NCI-H187 treated with DMSO at 0.1 percent for 48 hours (cell line): Measurements from ENCODE around the gene RNU6-9.

Experiments
- DNase-seq: peaks from one replicate; lab custom pipeline; 2025; lab: John Stamatoyannopoulos, UW

RNU6-9 gene

DNA sequence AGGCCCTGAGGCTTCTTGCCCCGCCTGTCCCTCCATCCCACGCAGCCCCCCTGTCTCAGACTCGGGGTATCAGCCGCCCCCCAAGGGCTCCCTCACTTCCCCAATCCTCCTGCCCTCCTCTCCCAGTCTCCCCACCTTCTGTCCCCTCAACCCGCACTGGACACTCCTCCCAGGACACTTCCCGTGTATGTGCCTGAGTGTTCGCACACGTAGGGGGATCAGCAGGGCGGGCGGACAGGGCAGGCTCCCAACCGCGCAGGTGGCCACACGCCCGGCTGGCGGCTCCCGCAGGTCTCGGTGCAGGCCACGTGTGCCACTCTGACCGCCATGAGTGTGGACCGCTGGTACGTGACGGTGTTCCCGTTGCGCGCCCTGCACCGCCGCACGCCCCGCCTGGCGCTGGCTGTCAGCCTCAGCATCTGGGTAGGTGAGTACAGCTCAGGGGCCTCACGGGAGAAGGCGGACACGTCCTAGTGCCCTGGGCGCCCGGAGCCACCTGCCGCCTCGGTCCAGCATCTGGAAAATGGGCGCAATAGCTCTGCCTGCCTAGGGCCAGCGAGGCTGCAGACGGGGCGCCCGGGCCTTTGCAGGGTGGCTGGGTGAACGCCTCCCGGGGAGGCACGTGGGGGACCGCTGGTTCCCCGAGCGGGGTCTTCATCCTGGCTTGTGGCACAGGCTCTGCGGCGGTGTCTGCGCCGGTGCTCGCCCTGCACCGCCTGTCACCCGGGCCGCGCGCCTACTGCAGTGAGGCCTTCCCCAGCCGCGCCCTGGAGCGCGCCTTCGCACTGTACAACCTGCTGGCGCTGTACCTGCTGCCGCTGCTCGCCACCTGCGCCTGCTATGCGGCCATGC is 26.1 kb downstream of the RNU6-9 start:
- no peak for DNase-seq

DNA sequence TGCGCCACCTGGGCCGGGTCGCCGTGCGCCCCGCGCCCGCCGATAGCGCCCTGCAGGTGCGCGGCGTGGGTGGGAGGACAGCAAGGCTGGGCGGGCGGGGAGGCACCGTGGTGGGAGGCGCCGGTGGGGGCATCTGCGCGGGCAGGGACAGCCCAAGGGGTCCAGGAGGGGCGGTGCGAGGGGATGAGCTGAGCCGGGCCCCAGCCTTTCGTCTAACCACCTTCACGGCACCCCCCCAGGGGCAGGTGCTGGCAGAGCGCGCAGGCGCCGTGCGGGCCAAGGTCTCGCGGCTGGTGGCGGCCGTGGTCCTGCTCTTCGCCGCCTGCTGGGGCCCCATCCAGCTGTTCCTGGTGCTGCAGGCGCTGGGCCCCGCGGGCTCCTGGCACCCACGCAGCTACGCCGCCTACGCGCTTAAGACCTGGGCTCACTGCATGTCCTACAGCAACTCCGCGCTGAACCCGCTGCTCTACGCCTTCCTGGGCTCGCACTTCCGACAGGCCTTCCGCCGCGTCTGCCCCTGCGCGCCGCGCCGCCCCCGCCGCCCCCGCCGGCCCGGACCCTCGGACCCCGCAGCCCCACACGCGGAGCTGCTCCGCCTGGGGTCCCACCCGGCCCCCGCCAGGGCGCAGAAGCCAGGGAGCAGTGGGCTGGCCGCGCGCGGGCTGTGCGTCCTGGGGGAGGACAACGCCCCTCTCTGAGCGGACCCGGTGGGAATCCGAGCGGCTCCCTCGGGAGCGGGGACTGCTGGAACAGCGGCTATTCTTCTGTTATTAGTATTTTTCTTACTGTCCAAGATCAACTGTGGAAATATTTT is 27.0 kb downstream of the RNU6-9 start:
- DNase-seq = no peak

DNA sequence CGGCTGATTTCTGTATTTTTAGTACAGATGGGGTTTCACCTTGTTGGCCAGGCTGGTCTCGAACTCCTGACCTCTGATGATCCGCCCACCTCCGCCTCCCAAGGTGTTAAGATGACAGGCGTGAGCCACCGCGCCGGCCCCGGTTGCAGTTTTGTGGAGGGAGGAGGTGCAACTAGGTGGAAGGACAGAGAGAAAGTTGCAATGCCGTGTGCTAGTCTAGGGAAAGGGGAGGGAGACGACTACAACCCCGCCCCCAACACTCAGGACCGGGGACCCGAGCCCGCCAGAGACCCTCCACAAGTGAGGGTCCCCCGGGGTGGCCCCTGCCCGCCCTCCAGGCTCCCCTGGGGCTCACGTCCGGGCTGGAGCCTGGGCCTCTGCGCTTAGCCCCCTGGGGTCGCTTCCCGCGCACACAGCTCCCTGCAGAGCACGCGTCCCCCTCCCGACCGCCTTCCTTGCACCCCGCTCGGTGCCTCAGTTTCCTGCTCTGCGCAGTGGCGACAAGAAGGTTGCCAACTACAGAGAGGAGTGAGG is 31.3 kb downstream of the RNU6-9 start:
- no peak for DNase-seq

DNA sequence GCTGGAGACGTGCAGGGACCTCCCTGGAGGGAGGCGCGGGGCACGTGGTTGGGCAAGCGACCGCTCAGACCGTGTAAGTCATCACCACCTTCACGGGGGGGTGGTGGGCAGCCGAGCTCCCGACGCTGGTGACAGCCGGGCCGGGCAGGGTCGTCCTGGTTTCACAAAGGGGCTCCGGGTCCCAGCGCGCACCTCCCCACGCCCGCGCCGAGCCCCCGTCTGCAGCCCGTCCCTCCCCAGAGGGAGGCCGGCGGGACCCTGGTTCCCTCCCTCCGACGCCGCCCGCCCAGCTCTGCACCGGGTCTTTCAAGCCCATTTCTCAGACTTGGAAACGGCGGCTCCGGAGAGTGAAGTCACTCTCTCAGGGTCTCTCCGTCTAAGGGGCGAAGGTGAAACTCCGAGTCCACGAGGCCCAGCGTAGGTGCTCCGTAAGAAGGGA is 31.8 kb downstream of the RNU6-9 start:
- DNase-seq = no peak

DNA sequence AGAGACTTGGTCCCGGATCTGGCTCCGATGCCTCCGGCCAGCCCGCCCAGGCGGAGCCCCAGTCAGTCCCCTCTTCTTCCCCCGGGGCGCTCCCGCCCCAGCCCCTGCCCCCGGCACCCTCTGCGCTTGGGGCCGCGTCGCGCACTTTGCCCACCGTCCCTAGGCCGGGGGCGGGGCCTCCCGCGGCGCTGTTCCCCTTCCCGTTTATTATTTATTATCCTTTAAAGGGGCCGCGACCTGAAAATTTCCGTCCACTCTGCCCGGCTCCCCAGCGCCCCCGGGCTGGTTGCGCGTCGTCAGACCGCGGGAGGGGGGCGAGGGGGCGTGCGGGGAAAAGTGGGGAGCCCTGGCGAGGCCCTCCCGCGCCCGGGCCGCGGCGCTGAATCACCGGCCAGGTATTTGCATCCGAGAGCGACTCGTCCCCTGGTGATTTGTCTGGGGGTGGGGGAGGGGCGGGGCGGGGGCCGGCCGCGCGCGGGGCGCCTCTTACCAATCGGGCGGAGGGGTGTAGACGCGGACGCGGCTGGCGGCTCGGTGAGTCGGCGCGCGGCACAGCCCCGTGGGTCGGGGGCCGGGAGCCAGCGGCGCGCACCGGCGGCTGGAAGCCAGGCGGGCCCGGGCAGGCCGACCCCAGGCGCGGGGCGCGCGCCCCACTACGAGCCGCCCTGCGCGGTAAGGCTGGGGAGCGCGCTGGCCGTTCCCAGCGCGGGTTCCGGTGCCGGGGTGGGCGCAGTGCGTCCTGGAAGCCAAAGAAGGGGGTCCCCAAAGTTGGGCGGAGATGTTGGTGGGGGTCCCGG is 32.4 kb downstream of the RNU6-9 start, which contains the start of gene ARID3A:
ARID3A (plus strand) TSS at position 510 of the 797 bp plus-strand sequence. CDS start 3,494 bp downstream, outside the sequence.
- peak; percentile 64 for DNase-seq

DNA sequence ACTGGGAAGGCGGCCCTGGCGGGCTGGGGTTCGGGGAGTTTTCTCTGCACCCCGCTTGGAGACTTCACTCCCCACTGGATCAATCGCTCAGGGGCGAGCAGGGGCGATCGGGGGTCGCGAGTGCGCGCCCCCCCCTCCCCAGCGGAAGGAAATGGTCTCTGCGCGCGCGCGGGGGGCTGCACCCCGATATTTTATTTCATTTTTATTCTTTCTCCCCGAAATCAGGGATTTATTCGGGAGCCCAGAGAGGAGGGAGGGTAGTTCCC is 33.0 kb downstream of the RNU6-9 start:
- DNase-seq = no peak

DNA sequence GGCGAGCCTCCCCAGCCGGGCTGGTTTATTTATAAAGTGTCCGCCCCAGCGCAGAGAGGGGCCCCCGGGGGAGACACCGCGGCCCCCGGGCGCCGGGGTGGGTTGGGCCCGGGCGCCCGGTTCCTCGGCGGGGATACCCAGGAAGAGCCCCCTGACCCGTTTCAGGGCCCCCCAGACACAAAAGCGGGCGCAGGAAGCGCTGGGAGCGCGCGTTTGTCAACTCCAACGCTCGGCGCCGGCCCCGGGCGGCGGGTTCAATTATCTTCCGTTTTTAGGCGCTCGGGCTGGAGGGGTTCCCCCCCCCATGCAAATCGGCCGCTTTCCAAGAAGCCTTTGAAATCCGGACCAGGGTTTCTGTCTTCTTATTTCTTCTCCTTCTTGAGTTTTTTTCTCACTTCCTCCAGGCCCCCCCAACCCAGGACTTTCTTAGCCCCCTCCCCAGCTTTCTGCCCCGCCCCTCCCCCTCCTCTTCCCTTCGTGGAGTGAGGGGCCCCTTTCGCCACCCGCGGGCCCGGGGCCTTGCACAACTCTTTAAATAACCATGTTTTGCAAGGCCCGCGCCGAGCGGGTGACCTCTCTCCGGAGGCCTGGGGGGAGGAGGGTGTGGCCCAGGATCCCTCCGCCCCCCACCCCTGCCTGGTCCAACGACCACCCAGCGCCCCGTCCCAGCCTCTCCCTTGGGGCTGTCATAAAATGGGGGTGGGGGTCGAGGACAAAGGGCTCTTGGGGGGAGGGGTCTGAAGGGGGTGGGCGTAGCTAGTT is 33.5 kb downstream of the RNU6-9 start:
- no peak for DNase-seq

DNA sequence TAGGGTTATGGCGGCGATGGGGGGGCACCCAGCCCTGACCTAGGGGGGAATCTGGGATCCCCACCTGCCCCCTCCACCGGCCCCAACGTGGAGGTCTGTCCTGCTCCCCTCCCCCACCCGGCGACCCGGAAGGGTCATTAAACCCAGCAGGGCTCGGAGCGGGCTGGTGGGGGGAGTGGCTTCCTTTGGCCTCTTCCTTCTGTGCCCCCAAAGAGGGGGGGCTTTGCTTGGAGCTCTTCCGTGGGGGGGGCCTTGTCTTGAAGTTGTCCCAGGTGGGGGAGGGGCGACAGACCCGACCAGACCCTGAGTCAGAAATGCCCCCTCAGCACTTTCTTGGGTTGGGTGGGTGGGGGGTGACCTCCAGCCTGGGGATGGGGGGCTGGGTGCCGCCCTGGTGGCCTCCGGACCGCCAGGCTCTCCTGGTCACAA is 34.1 kb downstream of the RNU6-9 start:
- no peak for DNase-seq

DNA sequence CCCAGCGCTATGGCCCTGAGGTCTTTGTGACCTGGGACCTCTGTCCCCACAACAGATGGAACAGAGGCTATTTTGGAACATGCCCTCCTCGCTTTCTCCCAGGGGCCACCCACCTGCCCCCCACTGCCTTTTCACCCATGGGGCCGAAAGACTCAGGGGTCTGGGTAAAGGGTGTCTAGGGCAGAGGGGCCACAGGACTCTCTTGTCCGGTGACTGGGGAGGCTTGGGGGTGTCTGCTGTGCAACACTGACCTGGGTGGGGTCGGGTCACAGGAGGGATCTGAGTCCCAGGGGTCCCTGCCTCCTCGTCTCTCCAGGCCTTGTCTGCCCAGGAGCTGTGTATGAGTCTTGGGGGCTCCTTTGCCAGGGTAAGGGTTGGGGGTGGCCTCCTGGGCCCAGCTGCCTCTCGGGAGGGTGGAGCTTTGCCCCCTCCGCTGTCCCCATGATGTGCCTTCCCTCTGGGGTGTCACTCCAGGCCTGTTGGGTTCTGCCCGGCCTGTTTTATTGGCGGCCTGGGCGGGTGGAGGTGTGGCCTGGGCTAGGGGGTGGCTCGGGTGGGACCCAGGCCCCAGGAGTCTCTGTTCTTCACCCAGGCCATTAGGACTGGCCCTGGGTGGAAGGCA is 34.6 kb downstream of the RNU6-9 start:
- DNase-seq = no peak

DNA sequence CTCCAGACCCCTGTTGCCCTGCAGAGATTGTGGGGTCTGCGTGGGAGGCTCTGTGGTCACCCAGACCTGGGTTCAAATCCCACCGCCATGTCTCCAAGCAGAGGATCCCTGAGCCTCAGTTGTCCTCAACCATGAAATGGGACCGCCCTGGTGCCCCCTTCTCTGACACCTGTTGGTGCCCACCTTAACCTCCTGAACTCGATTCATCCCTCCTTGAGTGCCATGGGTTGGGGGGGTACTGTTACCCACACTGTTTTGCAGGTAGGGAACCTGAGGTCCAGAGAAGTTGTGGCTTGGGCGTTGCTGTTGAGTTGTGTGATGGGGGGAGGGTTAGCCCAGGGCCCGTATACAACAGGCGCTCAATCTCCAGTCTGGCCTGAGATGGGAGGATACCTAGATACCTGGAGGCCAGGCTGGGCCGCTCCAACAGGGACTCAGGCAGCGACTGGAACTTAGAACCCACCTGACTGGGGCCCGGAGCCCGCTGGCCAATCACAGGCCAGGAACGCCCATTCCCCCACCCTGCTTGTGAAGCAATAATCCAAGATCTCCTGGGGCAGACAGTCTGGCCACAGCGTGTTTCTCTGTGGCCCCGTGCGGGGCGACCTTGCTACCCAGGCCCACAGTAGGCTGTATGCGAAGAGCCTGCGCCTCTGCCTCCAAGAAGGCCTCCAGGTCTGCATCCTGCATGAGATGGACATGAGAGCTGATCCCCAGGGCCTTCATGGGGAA is 35.4 kb downstream of the RNU6-9 start:
- DNase-seq = no peak

DNA sequence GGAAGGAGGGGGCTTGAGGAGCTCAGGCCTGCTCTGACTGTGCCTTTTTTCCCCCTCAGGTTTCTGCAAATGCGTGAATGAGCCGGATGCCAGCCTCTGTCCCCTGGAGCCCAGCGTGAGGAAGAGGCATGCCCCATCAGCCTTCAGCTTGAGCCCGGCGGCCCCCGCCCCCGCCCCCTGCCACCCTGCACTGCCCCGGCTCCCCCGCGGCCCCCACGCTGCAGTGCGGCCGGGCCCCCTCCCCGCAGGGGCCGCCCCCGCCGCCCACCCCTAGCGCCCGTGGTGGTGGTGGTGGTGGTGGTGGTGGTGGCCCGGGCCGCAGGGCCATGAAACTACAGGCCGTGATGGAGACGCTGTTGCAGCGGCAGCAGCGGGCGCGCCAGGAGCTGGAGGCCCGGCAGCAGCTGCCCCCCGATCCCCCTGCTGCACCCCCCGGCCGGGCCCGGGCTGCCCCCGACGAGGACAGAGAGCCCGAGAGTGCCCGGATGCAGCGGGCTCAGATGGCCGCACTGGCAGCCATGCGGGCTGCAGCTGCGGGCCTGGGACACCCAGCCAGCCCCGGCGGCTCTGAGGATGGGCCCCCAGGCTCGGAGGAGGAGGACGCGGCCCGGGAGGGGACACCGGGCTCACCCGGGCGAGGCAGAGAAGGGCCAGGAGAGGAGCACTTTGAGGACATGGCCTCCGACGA is 36.1 kb downstream of the RNU6-9 start:
- no peak for DNase-seq

DNA sequence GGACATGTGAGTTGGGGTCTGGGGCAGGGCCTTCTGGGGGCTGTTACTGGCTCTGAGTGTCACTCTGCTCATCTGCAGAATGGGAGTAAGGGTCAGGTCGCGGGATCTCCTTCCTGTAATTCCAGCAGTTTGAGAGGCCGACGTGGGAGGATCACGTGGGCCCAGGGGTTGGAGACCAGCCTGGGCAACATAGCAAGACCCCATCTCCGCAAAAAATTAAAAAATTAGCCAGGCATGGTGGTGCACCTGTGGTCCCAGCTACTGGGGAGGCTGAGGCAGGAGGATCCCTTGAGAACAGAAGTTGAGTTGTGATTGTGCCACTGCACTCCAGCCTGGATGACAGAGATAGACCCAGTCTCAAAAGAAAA is 36.6 kb downstream of the RNU6-9 start:
- no peak for DNase-seq

DNA sequence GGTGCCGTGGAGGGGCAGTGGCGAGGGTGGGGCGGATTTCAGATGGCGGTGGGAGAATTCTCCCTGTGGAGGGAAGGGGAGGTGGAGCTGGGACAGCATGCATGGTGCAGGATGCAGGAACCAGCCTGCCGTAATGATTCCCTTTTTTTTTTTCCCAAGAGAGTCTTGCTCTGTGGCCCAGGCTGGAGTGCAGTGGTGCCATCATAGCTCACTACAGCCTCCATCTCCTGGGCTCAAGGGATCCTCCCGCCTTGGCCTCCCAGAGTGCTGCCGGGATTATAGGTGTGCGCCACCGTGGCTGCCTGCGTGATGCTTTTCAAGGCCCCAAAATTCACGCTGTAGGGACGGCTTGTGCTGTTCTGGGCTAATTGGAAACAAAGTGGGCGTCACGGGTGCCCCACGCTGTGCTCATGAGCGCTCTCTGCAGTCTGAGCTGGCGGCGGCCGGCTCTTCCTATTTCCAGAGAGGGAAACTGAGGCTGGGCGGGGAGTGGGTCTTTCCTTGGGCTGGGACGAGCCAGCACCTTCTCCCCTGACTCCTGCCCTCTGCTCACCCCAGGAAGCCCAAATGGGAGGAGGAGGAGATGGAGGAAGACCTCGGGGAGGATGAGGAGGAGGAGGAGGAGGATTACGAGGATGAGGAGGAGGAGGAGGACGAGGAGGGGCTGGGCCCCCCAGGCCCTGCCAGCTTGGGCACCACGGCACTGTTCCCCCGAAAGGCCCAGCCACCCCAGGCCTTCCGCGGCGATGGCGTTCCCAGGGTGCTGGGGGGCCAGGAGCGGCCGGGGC is 38.8 kb downstream of the RNU6-9 start:
- no peak for DNase-seq

DNA sequence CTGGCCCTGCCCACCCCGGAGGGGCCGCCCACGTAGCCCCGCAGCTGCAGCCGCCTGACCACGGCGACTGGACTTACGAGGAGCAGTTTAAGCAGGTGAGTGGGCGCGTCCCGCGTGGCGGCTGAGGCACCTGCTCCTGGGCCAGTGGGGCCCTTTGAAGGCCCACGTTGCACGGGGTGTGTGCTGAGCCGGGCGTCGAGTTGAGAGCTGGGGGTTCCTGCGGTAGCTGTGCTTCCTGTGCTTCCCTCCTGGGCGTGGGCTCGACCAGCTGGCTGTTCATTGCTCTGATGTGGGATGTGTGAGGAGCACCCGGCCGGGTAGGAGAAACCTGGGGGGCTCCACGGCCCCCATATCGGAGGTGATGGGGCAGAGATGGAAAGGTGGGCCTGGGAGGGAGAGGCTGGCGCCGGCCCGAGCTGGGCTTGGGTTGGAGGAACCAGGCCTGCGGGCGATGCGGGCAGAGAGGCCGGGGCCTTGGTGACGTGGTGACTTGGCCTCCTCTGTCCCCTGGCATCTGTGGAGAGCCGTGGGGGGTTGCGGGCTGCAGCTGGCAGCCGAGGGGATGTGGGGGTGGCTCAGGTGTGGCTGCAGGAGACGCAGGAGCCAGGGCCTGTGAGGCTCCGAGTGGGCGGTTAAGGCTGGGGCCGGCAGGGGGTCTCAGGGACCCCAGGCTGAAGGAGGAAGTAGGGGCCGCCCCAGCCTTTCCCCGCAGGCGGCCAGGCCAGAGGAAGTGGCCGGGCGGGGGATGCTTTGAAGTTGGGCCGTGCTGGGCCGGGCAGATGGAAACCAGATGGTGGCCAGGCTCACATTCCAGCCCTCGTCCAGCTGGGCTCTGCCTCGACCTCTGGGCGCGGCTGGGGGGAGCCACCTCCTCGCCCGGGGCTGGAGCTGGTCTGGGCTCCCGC is 39.6 kb downstream of the RNU6-9 start:
- DNase-seq = no peak

DNA sequence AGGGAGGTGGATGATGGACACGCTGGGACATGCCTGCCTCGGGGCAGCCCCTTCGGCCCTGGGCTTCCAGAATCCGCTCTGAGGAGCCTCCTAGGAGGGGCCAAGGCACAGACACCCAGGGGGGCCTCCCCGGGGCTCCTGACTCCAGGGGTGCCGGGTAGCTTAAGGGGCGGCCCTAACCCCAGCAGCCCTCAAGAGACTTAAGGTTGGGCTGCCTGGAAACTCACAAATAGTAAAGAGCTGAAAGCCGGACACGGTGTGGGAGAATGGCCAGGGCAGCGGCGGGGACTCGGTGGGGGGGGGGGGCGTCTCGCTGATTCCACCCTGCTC is 40.2 kb downstream of the RNU6-9 start:
- no peak for DNase-seq

DNA sequence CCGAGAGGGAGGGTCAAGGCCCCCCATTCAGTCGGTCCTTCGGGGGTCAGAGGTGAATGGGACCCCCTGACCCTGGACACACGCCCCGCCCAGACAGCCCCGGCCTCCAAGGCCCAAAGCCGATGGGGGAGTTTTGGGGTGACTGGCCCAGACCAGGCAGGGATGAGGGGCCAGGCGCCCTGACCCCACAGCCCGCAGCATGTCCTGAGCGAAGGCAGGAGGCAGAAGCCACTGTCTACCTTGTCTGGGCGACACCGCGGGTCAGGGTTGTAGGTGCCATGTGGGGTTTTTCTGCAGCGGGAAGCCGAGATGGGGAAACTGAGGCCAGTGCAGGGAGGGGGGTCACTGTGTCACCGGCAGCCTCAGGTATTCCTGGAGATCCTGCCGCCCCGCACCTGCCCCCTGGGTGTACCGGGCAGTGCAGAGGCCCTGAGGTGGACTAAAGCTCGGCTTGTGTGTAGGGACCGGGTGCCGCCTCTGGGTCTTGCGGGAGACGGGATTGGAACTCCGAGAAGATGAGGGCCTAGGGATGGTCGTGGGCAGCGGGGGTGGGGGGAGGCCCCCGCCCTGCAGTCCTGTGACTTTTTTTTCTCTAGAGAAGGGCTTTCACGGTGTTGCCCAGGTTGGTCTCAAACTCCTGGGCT is 41.0 kb downstream of the RNU6-9 start:
- no peak for DNase-seq

DNA sequence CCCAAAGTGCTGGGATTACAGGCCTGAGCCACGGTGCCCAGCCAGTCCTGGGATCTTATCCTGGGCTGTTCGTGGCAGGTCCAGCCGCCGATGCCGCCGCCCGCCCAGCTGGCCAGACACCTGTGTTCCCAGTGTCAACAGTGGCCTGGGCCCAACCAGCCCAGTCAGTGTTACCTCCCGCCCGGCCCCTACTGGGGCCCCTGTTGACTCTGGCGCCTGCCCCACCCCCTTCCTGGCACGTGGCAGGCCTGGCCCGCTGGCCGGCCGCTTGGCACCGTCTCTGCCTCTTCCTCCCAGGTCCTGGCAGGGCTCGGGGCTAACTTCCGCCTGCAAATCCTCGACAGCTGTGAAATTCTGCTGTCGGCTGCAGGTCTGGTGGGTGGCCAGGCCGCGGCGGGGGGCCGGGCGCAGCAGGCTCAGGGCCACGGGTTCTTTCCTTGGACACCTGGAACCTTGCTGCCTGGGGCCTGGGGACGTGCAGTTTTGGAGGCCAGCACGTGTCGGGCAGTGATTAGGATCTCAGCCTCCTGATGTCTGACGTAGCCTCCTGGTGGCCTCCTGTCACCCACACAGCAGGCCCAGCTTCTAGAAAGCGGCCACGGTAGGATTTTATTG is 41.7 kb downstream of the RNU6-9 start:
- DNase-seq = no peak
